DOHH2 (cell line): ENCODE measurements around the gene TMEM259.

ENCODE experiments used
- H3F3A ChIP-seq: fragments of 200-600 bp; sonication (generic), shearing (Covaris generic); 2 replicates; pipeline ENCODE4 v1.6.0; 2016; ENCODE audit warnings: antibody characterized with exemption, mild to moderate bottlenecking; ENCODE audit not compliant: control insufficient read depth, insufficient read depth
- H3K27ac ChIP-seq: fragments of 200-600 bp; sonication (generic); 2 replicates; pipeline ENCODE4 v1.5.1; 2014; ENCODE audit warnings: low read depth, mild to moderate bottlenecking, low read length, moderate library complexity
- H3K27me3 ChIP-seq: fragments of 200-600 bp; sonication (generic); 2 replicates; pipeline ENCODE4 v1.6.1; 2014; ENCODE audit warnings: mild to moderate bottlenecking, low read length, mixed read lengths; ENCODE audit not compliant: control insufficient read depth
- H3K36me3 ChIP-seq: fragments of 200-600 bp; sonication (generic); 2 replicates; pipeline ENCODE4 v1.6.1; 2014; ENCODE audit warnings: mild to moderate bottlenecking, low read length, moderate library complexity, mixed read lengths; ENCODE audit not compliant: control insufficient read depth
- H3K4me1 ChIP-seq: fragments of 200-600 bp; sonication (generic); 2 replicates; pipeline ENCODE4 v1.6.1; 2014; ENCODE audit warnings: mild to moderate bottlenecking, low read length, mixed read lengths; ENCODE audit not compliant: control insufficient read depth
- H3K4me2 ChIP-seq: fragments of 200-600 bp; sonication (generic); 2 replicates; pipeline ENCODE4 v1.6.0; 2014; ENCODE audit warnings: mild to moderate bottlenecking, low read length, moderate library complexity
- H3K4me3 ChIP-seq: fragments of 200-600 bp; sonication (generic); 2 replicates; pipeline ENCODE4 v1.5.1; 2014; ENCODE audit warnings: mild to moderate bottlenecking, low read length, mixed read lengths
- H3K79me2 ChIP-seq: fragments of 200-600 bp; sonication (generic); 2 replicates; pipeline ENCODE4 v1.6.1; 2014; ENCODE audit warnings: mild to moderate bottlenecking, low read length, mixed read lengths; ENCODE audit not compliant: control insufficient read depth
- H3K9me2 ChIP-seq: fragments of 200-600 bp; sonication (generic); replicated peaks from 2 replicates; pipeline ENCODE4 v1.6.1; 2014; ENCODE audit warnings: mild to moderate bottlenecking, low read length, mixed read lengths; ENCODE audit not compliant: control insufficient read depth
- H3K9me3 ChIP-seq: fragments of 200-600 bp; sonication (generic); 2 replicates; pipeline ENCODE4 v1.6.1; 2014; ENCODE audit warnings: antibody characterized with exemption, low read length, mixed read lengths; ENCODE audit not compliant: control insufficient read depth, insufficient read depth
- H4K20me1 ChIP-seq: fragments of 200-600 bp; sonication (generic); 2 replicates; pipeline ENCODE4 v1.6.0; 2014; ENCODE audit warnings: low read depth, mild to moderate bottlenecking, antibody characterized with exemption, low read length, moderate library complexity; ENCODE audit not compliant: control insufficient read depth, insufficient read depth
- EZH2phosphoT487 ChIP-seq: fragments of 200-600 bp; sonication (generic); IDR thresholded peaks from 2 replicates; pipeline ENCODE4 v1.6.1; 2017; ENCODE audit warnings: borderline replicate concordance, mild to moderate bottlenecking, antibody characterized with exemption, low read length, moderate library complexity, mixed read lengths
- TF ChIP-seq, protein P1 (sequence below): fragments of 200-600 bp; sonication (generic); IDR thresholded peaks from one replicate; pipeline ENCODE4 v1.5.1; 2014; ENCODE audit warnings: antibody characterized with exemption, mild to moderate bottlenecking, low read depth, low read length; ENCODE audit not compliant: poor library complexity, severe bottlenecking

The TMEM259 gene

DNA sequence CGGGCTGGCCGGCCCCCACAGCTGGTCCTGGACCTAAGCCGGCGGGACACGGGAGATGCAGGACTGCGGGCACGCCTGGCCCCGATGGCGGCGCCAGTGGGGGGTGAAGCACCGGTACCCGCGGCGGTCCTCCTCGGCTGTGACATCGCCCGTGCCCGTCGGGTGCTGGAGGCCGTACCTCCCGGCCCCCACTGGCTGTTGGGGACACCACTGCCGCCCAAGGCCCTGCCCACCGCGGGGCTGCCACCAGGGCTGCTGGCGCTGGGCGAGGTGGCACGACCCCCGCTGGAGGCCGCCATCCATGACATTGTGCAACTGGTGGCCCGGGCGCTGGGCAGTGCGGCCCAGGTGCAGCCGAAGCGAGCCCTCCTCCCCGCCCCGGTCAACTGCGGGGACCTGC, 17.6 kb downstream of the TMEM259 start:
- Histone ChIP-seq H3K9me3 (no peaks in the 10 kb centered on the region), H3K9me2 (no peaks in the 10 kb centered on the region), H3F3A (no peaks in the 10 kb centered on the region), H4K20me1 (no peaks in the 10 kb centered on the region), H3K36me3 (peaks cover 9% of the 10 kb centered on the region; the same call in 1 of the 2 replicates), H3K79me2 (no peaks in the 10 kb centered on the region), H3K27ac (no peak overlapping the region), H3K27me3 (peaks cover 22% of the 10 kb centered on the region), H3K4me3 (no peak overlapping the region), H3K4me1 (peaks cover 11% of the 10 kb centered on the region), H3K4me2 (no peak overlapping the region)
- TF ChIP-seq, protein P1, sequence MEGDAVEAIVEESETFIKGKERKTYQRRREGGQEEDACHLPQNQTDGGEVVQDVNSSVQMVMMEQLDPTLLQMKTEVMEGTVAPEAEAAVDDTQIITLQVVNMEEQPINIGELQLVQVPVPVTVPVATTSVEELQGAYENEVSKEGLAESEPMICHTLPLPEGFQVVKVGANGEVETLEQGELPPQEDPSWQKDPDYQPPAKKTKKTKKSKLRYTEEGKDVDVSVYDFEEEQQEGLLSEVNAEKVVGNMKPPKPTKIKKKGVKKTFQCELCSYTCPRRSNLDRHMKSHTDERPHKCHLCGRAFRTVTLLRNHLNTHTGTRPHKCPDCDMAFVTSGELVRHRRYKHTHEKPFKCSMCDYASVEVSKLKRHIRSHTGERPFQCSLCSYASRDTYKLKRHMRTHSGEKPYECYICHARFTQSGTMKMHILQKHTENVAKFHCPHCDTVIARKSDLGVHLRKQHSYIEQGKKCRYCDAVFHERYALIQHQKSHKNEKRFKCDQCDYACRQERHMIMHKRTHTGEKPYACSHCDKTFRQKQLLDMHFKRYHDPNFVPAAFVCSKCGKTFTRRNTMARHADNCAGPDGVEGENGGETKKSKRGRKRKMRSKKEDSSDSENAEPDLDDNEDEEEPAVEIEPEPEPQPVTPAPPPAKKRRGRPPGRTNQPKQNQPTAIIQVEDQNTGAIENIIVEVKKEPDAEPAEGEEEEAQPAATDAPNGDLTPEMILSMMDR: no peak
- TF ChIP-seq EZH2phosphoT487: no peak

DNA sequence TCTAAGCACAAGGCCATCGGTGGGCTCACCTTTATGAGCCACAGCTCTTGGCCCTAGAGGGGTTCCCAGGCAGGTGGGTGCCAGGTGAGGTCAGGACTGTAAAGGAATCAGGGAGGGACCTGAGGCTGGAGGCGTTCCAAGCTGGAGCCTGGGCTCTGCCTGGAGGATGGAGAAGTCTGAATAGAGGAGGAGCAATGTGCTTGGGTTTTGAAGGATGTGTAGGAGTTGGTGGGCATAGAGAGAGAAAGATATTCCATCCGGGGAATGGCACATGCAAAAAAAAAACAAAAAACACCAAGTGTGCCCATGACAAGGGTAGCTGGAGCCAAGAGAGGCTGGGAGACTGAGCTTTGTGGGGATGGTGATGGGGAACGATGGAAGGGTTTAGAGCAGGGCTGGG, 18.3 kb downstream of the TMEM259 start:
- no peaks in the 10 kb centered on the region for H3K79me2 ChIP-seq
- H3K9me2 ChIP-seq: no peaks in the 10 kb centered on the region
- no peak overlapping the region for H3K27ac ChIP-seq
- no peak overlapping the region for H3K4me2 ChIP-seq
- TF ChIP-seq, protein P1: no peak
- TF ChIP-seq EZH2phosphoT487: no peak
- H3K4me3 ChIP-seq: no peak overlapping the region
- no peaks in the 10 kb centered on the region for H3K9me3 ChIP-seq
- peaks cover 29% of the 10 kb centered on the region for H3K27me3 ChIP-seq
- no peaks in the 10 kb centered on the region for H4K20me1 ChIP-seq
- H3K36me3 ChIP-seq: peaks cover 9% of the 10 kb centered on the region; the same call in 1 of the 2 replicates
- 0 out of 2 replicates have a peak, but pooled peaks cover 3% of the 10 kb centered on the region for H3F3A ChIP-seq
- peaks cover 11% of the 10 kb centered on the region for H3K4me1 ChIP-seq

DNA sequence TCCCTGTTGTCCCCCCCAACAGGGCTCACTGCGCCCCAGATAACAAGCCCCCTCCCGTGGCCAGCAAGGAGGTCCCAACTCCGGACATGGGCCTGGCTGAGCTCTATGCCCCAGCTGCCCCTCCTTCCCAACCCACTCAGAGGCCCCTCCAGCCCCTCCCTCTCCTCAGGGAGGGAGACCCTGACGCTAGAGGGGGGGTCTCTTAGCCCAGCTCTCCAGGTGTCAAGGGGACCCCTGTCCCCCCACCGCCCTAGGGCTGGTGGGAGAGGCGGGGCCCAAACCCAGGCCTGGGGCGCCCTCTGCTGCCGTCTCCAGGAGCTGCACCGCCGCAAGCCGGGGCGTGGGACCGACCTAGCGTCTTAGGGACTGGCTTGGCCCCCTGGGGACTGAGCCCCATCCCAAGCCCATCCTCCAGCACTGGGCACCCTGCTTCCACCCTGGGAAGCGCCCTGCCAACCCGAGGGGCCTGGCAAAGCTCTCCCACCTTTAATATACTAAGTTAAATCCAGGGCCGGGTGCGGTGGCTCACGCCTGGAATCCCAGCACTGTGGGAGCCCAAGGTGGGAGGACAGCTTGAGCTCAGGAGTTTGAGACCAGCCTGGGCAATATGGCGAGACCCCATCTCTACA, 19.3 kb downstream of the TMEM259 start:
- no peak overlapping the region for H3K4me3 ChIP-seq
- no peaks in the 10 kb centered on the region for H3K9me2 ChIP-seq
- peaks cover 1% of the 10 kb centered on the region; the same call in 1 of the 2 replicates for H3K36me3 ChIP-seq
- peaks cover 11% of the 10 kb centered on the region for H3K4me1 ChIP-seq
- H3K79me2 ChIP-seq: no peaks in the 10 kb centered on the region
- no peak for TF ChIP-seq EZH2phosphoT487
- TF ChIP-seq, protein P1: peak; percentile 95
- no peaks in the 10 kb centered on the region for H3K9me3 ChIP-seq
- no peaks in the 10 kb centered on the region for H4K20me1 ChIP-seq
- H3K27me3 ChIP-seq: peaks cover 34% of the 10 kb centered on the region
- 0 out of 2 replicates have a peak overlapping the region, but pooled peaks have one; percentile 14 for H3K4me2 ChIP-seq
- 0 out of 2 replicates have a peak, but pooled peaks cover 3% of the 10 kb centered on the region for H3F3A ChIP-seq
- no peak overlapping the region for H3K27ac ChIP-seq
